ENCODE results near the gene MS4A10. TPM values are rescaled to one million over a fixed set of nuclear protein-coding genes. Genes with fewer than 3 reads are reported as not detected.

Gene MS4A10
- total RNA-seq, 2 donors from 2014 or later, result not detected

- H3K36me3 Mint-ChIP-seq (ENCODE audit: low read depth), result peaks cover 41% of the 10 kb centered on the region
- peak overlapping the region; percentile 94 for H3K4me3 Mint-ChIP-seq
- H3K4me1 Mint-ChIP-seq, result peaks cover 33% of the 10 kb centered on the region
- peak overlapping the region; percentile 95 for H3K27ac Mint-ChIP-seq
- no peak for ATAC-seq (replicated peaks)
- peaks cover 4% of the 10 kb centered on the region for H3K9me3 Mint-ChIP-seq
- H3K27me3 Mint-ChIP-seq, result no peaks in the 10 kb centered on the region
Observed at GRCh38 chr11:60840470-60841430, 55.6 kb downstream of the MS4A10 start.

DNA sequence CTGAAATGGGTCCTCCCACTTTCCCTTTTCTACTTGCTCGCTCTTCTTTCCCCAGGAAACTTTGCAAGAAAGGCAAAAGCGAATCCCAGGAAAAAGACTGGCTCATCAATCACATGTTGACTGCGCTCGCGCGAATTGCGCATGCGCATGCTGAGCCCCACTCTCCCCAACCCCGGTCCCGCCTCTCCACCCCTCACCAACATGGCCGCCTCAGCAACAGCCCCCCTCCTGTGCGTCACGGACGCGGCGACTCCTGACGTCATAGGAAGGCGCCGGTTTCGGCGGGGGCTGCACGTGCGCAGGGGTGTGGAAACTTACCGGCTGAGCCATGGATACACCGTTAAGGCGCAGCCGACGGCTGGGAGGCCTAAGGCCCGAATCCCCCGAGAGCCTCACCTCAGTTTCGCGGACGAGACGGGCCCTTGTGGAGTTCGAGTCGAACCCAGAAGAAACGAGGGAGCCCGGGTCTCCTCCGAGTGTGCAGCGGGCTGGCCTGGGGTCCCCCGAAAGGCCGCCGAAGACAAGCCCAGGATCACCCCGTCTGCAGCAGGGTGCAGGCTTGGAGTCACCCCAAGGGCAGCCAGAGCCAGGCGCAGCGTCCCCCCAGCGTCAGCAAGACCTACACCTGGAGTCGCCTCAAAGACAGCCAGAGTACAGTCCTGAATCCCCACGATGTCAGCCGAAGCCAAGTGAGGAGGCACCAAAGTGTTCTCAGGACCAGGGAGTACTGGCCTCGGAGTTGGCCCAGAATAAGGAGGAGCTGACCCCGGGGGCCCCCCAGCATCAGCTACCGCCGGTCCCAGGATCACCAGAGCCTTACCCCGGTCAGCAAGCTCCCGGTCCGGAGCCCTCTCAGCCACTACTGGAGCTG lies 56.9 kb downstream of the MS4A10 start, which contains the start of gene CCDC86:
CCDC86 (plus strand) TSS at position 317 of the 871 bp plus-strand sequence; CDS start at position 329, 12 bp downstream.
- Mint-ChIP-seq H3K27ac (peak within 1 kb of the TSS; percentile 95), H3K4me1 (peaks cover 33% of the 10 kb centered on the region), H3K9me3 (peaks cover 4% of the 10 kb centered on the region)

DNA sequence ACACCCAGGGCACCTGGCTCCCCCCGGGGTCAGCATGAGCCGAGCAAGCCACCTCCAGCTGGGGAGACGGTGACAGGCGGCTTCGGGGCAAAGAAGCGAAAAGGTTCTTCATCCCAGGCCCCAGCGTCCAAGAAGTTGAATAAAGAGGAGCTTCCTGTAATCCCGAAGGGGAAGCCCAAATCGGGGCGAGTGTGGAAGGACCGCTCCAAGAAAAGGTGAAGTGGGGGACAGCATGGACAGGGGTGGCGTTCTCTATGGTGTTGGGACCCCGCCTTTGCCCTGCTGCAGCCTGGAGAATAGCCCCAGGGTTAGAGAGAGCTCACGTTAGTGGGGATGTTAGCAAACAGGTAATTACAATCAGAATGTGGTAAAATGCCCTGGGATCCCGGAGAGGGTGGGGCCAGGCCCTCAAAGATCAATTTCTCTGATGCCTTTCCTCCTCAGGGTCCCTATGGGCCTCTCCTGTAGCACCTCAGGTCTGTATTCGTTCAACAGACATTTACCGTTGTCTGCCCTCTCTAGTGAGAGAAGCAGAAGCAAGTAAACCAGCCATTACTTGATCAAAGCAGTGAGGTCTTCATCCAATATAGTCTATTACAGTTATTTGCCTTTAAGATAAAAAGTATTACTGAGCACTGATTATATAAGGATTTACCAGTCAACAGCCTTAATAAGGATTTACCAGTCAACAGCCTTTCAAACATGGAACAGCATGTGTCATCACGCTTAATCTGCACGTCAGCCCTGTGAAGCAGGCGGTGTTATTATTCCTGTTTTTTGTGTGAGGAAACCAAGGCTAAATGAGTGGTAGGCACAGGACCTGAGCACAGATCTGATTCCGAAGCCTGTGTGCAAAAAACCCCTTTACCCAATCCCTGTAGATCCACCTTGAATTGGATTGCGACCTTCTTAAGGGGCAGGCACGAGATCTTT lies 57.8 kb downstream of the MS4A10 start:
- peaks cover 4% of the 10 kb centered on the region for H3K9me3 Mint-ChIP-seq
- H3K4me1 Mint-ChIP-seq, result peaks cover 33% of the 10 kb centered on the region
- H3K4me3 Mint-ChIP-seq, result peak overlapping the region; percentile 94
- peaks cover 63% of the 10 kb centered on the region for H3K36me3 Mint-ChIP-seq (ENCODE audit: low read depth)
- peak overlapping the region; percentile 95 for H3K27ac Mint-ChIP-seq
- no peaks in the 10 kb centered on the region for H3K27me3 Mint-ChIP-seq
- no peak for ATAC-seq (replicated peaks)

More for the DNA sequence above, 56.9 kb downstream of the MS4A10 start, which contains the start of gene CCDC86:
- peaks cover 54% of the 10 kb centered on the region for H3K36me3 Mint-ChIP-seq (ENCODE audit: low read depth)
- H3K4me3 Mint-ChIP-seq, result peak within 1 kb of the TSS; percentile 94
- no peaks in the 10 kb centered on the region for H3K27me3 Mint-ChIP-seq
- ATAC-seq (replicated peaks), result peak; percentile 95

DNA sequence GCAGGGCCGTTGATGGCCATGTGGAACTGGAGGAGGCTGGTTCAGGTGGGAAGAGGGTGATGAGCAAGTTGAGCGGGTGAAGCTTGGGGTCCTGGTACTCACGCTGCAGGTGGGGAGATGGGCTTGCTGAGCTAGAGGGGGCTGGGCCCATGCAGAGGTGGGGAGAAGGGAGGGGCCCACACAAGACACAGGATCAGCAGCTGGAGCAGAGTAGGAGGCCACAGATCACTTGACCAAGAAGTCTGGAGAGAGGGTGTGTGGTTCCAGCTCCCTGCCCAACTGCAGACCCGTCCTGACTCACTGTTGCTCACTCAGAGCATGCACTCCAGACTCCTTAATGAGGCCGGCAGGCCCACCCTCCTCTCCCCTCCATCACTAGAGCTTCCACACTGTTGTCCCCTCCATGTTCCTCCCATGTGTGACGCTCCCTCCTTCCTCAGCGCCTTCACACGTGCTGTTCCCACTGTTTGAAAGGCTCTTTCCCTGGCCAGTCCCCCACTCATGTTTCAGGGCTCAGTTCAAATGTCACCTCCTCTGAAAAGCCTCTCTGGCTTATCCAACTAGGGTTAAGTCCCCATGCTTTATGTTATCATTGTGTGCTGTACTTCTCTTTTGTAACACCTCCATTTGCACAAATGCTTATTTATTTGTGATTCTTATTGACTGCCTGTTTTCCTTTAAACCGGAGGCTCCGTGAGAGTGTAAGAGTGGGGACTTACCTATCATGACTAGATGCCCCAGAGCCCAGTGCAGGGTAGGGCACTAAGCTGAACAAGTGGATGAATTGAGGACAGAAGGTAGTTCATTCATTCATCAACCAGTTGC lies 59.1 kb downstream of the MS4A10 start:
- peak overlapping the region; percentile 94 for H3K4me3 Mint-ChIP-seq
- H3K27ac Mint-ChIP-seq, result peak overlapping the region; percentile 95
- peaks cover 33% of the 10 kb centered on the region for H3K4me1 Mint-ChIP-seq
- peaks cover 4% of the 10 kb centered on the region for H3K9me3 Mint-ChIP-seq
- no peaks in the 10 kb centered on the region for H3K27me3 Mint-ChIP-seq
- H3K36me3 Mint-ChIP-seq (ENCODE audit: low read depth), result peaks cover 76% of the 10 kb centered on the region
- ATAC-seq (replicated peaks), result no peak

GRCh38 chr11:60844870-60845221 lies 59.7 kb downstream of the MS4A10 start:
- Mint-ChIP-seq H3K9me3 (peaks cover 4% of the 10 kb centered on the region), H3K27me3 (no peaks in the 10 kb centered on the region), H3K4me3 (peak overlapping the region; percentile 94), H3K36me3 (ENCODE audit: low read depth) (peaks cover 82% of the 10 kb centered on the region), H3K4me1 (peaks cover 33% of the 10 kb centered on the region), H3K27ac (peak overlapping the region; percentile 95)
- ATAC-seq (replicated peaks), result no peak

DNA sequence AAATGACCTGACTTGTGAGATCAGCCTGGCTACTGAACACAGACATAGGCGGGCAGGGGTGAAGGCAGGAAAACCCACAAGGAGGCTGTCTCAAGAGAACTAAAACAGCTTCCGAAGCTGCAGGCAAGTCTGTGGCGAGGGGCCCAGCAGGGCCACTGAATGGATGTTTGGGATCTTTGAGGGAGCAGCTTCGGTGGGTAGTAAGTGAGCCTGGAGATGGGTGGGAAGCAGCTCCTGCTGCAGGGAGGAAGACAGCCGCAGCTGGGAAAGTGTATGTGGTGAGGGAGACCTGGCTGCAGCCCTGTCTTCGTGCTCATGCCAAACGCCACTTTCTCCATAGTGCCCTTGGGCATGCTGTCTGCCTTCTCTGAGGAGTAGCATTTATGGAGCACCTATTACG lies 60.2 kb downstream of the MS4A10 start:
- H3K4me3 Mint-ChIP-seq, result peak overlapping the region; percentile 94
- peaks cover 4% of the 10 kb centered on the region for H3K9me3 Mint-ChIP-seq
- H3K36me3 Mint-ChIP-seq (ENCODE audit: low read depth), result peaks cover 87% of the 10 kb centered on the region
- ATAC-seq (replicated peaks), result no peak
- no peaks in the 10 kb centered on the region for H3K27me3 Mint-ChIP-seq
- H3K4me1 Mint-ChIP-seq, result peaks cover 33% of the 10 kb centered on the region
- H3K27ac Mint-ChIP-seq, result peak overlapping the region; percentile 95

GRCh38 chr11:60847281-60847680 lies 62.1 kb downstream of the MS4A10 start:
- no peaks in the 10 kb centered on the region for H3K27me3 Mint-ChIP-seq
- H3K36me3 Mint-ChIP-seq (ENCODE audit: low read depth), result peaks cover 98% of the 10 kb centered on the region
- no peak for ATAC-seq (replicated peaks)
- no peak overlapping the region for H3K27ac Mint-ChIP-seq
- no peaks in the 10 kb centered on the region for H3K9me3 Mint-ChIP-seq
- peaks cover 22% of the 10 kb centered on the region for H3K4me1 Mint-ChIP-seq
- H3K4me3 Mint-ChIP-seq, result no peak overlapping the region

DNA sequence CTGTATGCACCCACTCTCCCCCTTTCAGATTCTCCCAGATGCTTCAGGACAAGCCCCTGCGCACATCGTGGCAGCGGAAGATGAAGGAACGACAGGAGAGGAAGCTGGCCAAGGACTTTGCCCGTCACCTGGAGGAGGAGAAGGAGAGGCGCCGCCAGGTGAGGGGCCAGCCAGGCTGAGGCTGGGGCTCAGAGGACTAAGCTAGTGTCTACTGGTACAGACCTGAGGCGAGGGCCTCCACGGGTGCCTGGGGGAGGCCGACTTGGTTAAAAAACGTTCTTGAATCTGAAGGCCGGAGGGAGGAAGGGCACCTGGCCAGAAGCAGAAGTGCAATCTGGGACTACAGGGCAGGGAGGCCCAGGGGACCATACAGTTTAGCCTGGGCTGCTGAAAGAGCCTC lies 62.8 kb downstream of the MS4A10 start:
- no peaks in the 10 kb centered on the region for H3K27me3 Mint-ChIP-seq
- no peak for ATAC-seq (replicated peaks)
- H3K9me3 Mint-ChIP-seq, result no peaks in the 10 kb centered on the region

GRCh38 chr11:60848714-60849151 lies 63.6 kb downstream of the MS4A10 start:
- H3K36me3 Mint-ChIP-seq (ENCODE audit: low read depth), result peaks cover 89% of the 10 kb centered on the region

More for the DNA sequence above, 62.8 kb downstream of the MS4A10 start:
- no peak overlapping the region for H3K27ac Mint-ChIP-seq
- peaks cover 22% of the 10 kb centered on the region for H3K4me1 Mint-ChIP-seq
- H3K4me3 Mint-ChIP-seq, result no peak overlapping the region
- peaks cover 93% of the 10 kb centered on the region for H3K36me3 Mint-ChIP-seq (ENCODE audit: low read depth)

DNA sequence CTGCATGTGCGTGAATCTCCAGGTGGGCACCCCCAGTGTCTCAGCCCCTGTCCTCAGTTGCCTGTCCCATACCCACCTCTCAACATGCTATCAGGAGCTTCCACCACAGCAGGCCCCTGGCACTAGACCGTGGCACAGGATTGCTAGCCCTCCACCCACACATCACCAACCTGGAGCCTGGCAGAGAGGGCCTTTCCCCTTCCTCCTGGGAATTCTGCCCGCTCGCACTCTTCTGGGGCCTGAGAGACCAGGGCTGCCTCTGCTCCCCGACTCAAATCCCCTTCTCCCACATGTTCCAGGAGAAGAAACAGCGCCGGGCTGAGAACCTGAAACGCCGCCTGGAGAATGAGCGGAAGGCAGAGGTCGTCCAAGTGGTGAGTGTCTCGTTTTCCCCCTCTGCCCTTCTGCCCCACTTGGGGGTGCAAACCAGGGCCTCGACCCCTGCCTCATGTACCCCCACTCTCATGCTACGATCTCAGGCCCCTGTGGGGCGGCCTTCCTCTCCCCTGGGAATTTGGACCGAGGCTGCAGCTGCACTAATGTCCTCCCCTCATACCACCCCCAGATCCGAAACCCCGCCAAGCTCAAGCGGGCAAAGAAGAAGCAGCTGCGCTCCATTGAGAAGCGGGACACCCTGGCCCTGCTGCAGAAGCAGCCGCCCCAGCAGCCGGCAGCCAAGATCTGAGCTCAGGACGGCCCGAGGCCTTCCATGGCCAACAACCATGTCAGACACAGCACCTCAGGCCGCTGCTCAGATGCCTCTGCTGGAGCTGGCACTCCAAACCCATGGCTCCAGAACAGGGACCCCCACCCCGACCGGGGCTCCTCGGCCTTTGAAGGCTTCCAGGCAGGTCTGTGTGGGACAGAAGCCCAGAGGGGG lies 64.7 kb downstream of the MS4A10 start:
- H3K4me3 Mint-ChIP-seq, result no peak overlapping the region
- H3K9me3 Mint-ChIP-seq, result no peaks in the 10 kb centered on the region
- H3K27ac Mint-ChIP-seq, result no peak overlapping the region
- H3K4me1 Mint-ChIP-seq, result peaks cover 7% of the 10 kb centered on the region
- H3K27me3 Mint-ChIP-seq, result no peaks in the 10 kb centered on the region
- no peak for ATAC-seq (replicated peaks)
- H3K36me3 Mint-ChIP-seq (ENCODE audit: low read depth), result peaks cover 77% of the 10 kb centered on the region

More at GRCh38 chr11:60848714-60849151, 63.6 kb downstream of the MS4A10 start:
- H3K9me3 Mint-ChIP-seq, result no peaks in the 10 kb centered on the region
- ATAC-seq (replicated peaks), result no peak
- H3K4me1 Mint-ChIP-seq, result peaks cover 17% of the 10 kb centered on the region
- H3K27me3 Mint-ChIP-seq, result no peaks in the 10 kb centered on the region
- no peak overlapping the region for H3K4me3 Mint-ChIP-seq
- peak overlapping the region; percentile 73 for H3K27ac Mint-ChIP-seq
